NB4 (cell line): ENCODE measurements around the gene OSBP2.
"Not testable (repeated sequence)": the region's sequence is repeated elsewhere in the genome, so short reads cannot be mapped to it uniquely, and the experiment has no call there.

Experiments
- DNase-seq: peaks from one replicate; pipeline ENCODE4 v3.0.0; 2010; ENCODE audit warnings: low read depth
- H3K4me3 ChIP-seq: one replicate; pipeline ENCODE4 v1.5.1; 2011; ENCODE audit warnings: mild to moderate bottlenecking, low read depth, low read length, moderate library complexity
- CTCF ChIP-seq: IDR thresholded peaks from one replicate; pipeline ENCODE4 v1.5.1; 2012; ENCODE audit warnings: low read depth, low read length
- MAX ChIP-seq: IDR thresholded peaks from 2 replicates; pipeline ENCODE4 v1.6.1; 2011; ENCODE audit warnings: low read depth, low read length
- MYC ChIP-seq: IDR thresholded peaks from 2 replicates; pipeline ENCODE4 v1.6.1; 2011; ENCODE audit warnings: low read depth, low read length
- POLR2A ChIP-seq: IDR thresholded peaks from 2 replicates; pipeline ENCODE4 v1.6.1; 2011; ENCODE audit warnings: mild to moderate bottlenecking; ENCODE audit not compliant: insufficient read length; ENCODE audit errors: extremely low read depth

OSBP2 gene

GRCh38 chr22:30767661-30768060 lies 73.0 kb downstream of the OSBP2 start:
- DNase-seq = no peak
- TF ChIP-seq POLR2A = no peak
- no peak overlapping the region for H3K4me3 ChIP-seq

- TF ChIP-seq MAX = no peak
- TF ChIP-seq POLR2A = no peak
- no peak for TF ChIP-seq MYC
- no peak for TF ChIP-seq CTCF
- no peak for DNase-seq
- no peak overlapping the region for H3K4me3 ChIP-seq
These were observed 76.0 kb downstream of the OSBP2 start for GRCh38 chr22:30770716-30771115.

- TF ChIP-seq CTCF (no peak), POLR2A (no peak), MAX (no peak), MYC (no peak)
- H3K4me3 ChIP-seq = no peak overlapping the region
- DNase-seq = no peak
These were observed 79.2 kb downstream of the OSBP2 start for GRCh38 chr22:30773919-30774318.

- no peak overlapping the region for H3K4me3 ChIP-seq
- no peak for TF ChIP-seq MAX
- TF ChIP-seq MYC = no peak
- TF ChIP-seq CTCF = no peak
- no peak for DNase-seq
These were observed 79.9 kb downstream of the OSBP2 start for GRCh38 chr22:30774566-30774965.

GRCh38 chr22:30776476-30776875 lies 81.8 kb downstream of the OSBP2 start:
- TF ChIP-seq POLR2A (no peak), CTCF (no peak), MYC (no peak), MAX (no peak)
- no peak overlapping the region for H3K4me3 ChIP-seq

GRCh38 chr22:30777146-30777545 lies 82.5 kb downstream of the OSBP2 start:
- not testable (repeated sequence) for DNase-seq, H3K4me3 ChIP-seq

More at GRCh38 chr22:30776476-30776875, 81.8 kb downstream of the OSBP2 start:
- no peak for DNase-seq

- H3K4me3 ChIP-seq = no peak overlapping the region
- DNase-seq = no peak
- TF ChIP-seq MAX (no peak), CTCF (no peak), MYC (no peak), POLR2A (no peak)
These were observed 82.9 kb downstream of the OSBP2 start for GRCh38 chr22:30777587-30777986.
